PC-3 (cell line): Measurements from ENCODE around the gene DNAJB11.

ENCODE experiments used
- CTCF ChIP-seq: fragments of 300-600 bp; sonication (generic); conservative IDR thresholded peaks from 2 replicates; pipeline ENCODE4 v1.5.1; 2017; ENCODE audit warnings: antibody characterized with exemption, low read depth, mild to moderate bottlenecking, low read length
- EZH2 ChIP-seq: fragments of 300-600 bp; sonication (generic); IDR thresholded peaks from one replicate; pipeline ENCODE4 v1.6.1; 2017; ENCODE audit warnings: antibody characterized with exemption, mild to moderate bottlenecking, low read length; ENCODE audit not compliant: unreplicated experiment
- EZH2phosphoT487 ChIP-seq: fragments of 300-600 bp; sonication (generic); IDR thresholded peaks from 2 replicates; pipeline ENCODE4 v1.6.1; 2018; ENCODE audit warnings: mild to moderate bottlenecking, antibody characterized with exemption, low read length, borderline replicate concordance

- TF ChIP-seq CTCF (no peak), EZH2 (no peak), EZH2phosphoT487 (no peak)
These were observed 10.3 kb downstream of the DNAJB11 start for GRCh38 chr3:186580785-186581184.
